Measurements from ENCODE around the gene ANKRD44.

ANKRD44 gene

GRCh38 chr2:196989496-196989895 lies 321.1 kb downstream of the ANKRD44 start:
- TF ChIP-seq CTCF (conservative IDR thresholded peaks at IDR 0.05; ENCODE audit: low read depth, low read length), result no peak
- H3K4me3 ChIP-seq (ENCODE audit: low read length), result no peak overlapping the region
- no peak for DNase-seq (ENCODE audit: low read depth)

- no peak overlapping the region for H3K4me3 ChIP-seq (ENCODE audit: low read length)
- no peak for TF ChIP-seq CTCF (conservative IDR thresholded peaks at IDR 0.05; ENCODE audit: low read depth, low read length)
- no peak for DNase-seq (ENCODE audit: low read depth)
These were observed 321.9 kb downstream of the ANKRD44 start for GRCh38 chr2:196988639-196989038.

GRCh38 chr2:196987649-196988364 lies 322.8 kb downstream of the ANKRD44 start:
- TF ChIP-seq CTCF (conservative IDR thresholded peaks at IDR 0.05; ENCODE audit: low read depth, low read length), result no peak
- peak; percentile 86 for DNase-seq (ENCODE audit: low read depth)
- H3K4me3 ChIP-seq (ENCODE audit: low read length), result peak overlapping the region; percentile 19

GRCh38 chr2:196987298-196987648 lies 323.3 kb downstream of the ANKRD44 start:
- H3K4me3 ChIP-seq (ENCODE audit: low read length), result no peak overlapping the region
- no peak for TF ChIP-seq CTCF (conservative IDR thresholded peaks at IDR 0.05; ENCODE audit: low read depth, low read length)
- no peak for DNase-seq (ENCODE audit: low read depth)

GRCh38 chr2:196985511-196986183 lies 324.9 kb downstream of the ANKRD44 start:
- no peak overlapping the region for H3K4me3 ChIP-seq (ENCODE audit: low read length)
- no peak for DNase-seq (ENCODE audit: low read depth)
- TF ChIP-seq CTCF (conservative IDR thresholded peaks at IDR 0.05; ENCODE audit: low read depth, low read length), result no peak

- TF ChIP-seq CTCF (conservative IDR thresholded peaks at IDR 0.05; ENCODE audit: low read depth, low read length), result no peak
- no peak for DNase-seq (ENCODE audit: low read depth)
- no peak overlapping the region for H3K4me3 ChIP-seq (ENCODE audit: low read length)
These were observed 325.7 kb downstream of the ANKRD44 start for GRCh38 chr2:196984903-196985302.

GRCh38 chr2:196983934-196984333 lies 326.6 kb downstream of the ANKRD44 start:
- DNase-seq (ENCODE audit: low read depth), result no peak
- no peak overlapping the region for H3K4me3 ChIP-seq (ENCODE audit: low read length)
- TF ChIP-seq CTCF (conservative IDR thresholded peaks at IDR 0.05; ENCODE audit: low read depth, low read length), result no peak

Measured in retinal pigment epithelial cell (primary cell).